Esophagus muscularis mucosa (tissue), 4 donors: ENCODE results near the gene MYO6. TPM values are rescaled to one million over a fixed set of nuclear protein-coding genes. Genes with fewer than 3 reads are reported as not detected.

Experiments
- DNase-seq: peaks from one replicate; pipeline ENCODE4 v3.0.0-alpha.2; 2017; ENCODE audit errors: extremely low spot score
- H3K27ac ChIP-seq, 4 donors: fragments of 200-600 bp; sonication (generic); replicated peaks in 1 of 4; 1 replicate in 3 of 4; 2 replicates in 1 of 4; pipeline ENCODE4 v1.5.1; 2016 to 2019; ENCODE audit warnings: mild to moderate bottlenecking in 1 of 4
- H3K27me3 ChIP-seq, 4 donors: fragments of 200-600 bp; sonication (generic); one replicate each; pipeline versions ENCODE4 v1.5.1 to v1.6.0; 2016 to 2019
- H3K36me3 ChIP-seq, 4 donors: fragments of 200-600 bp; sonication (generic); one replicate each; pipeline ENCODE4 v1.5.1; 2016 to 2019
- H3K4me1 ChIP-seq, 4 donors: fragments of 200-600 bp; sonication (generic); one replicate each; pipeline ENCODE4 v1.5.1; 2016 to 2019
- H3K4me3 ChIP-seq, 4 donors: fragments of 200-600 bp; sonication (generic); 1 replicate in 2 of 4; 2 replicates in 2 of 4; pipeline ENCODE4 v1.5.1; 2016 to 2019; ENCODE audit warnings: mild to moderate bottlenecking in 4 of 4, moderate library complexity in 1 of 4
- H3K9me3 ChIP-seq, 4 donors: fragments of 200-600 bp; sonication (generic); 1 replicate in 3 of 4; 2 replicates in 1 of 4; pipeline ENCODE4 v1.5.1; 2016 to 2019
- EP300 ChIP-seq: sonication (generic); formaldehyde crosslinking; IDR thresholded peaks from one replicate; pipeline ENCODE4 v1.6.1; 2017; ENCODE audit warnings: antibody characterized with exemption
- POLR2A ChIP-seq: fragments of 450-650 bp; IDR thresholded peaks from one replicate; pipeline ENCODE4 v1.6.1; 2017; ENCODE audit warnings: antibody characterized with exemption, moderate library complexity, mild to moderate bottlenecking, low read depth
- POLR2AphosphoS5 ChIP-seq, 2 donors: sonication (generic); formaldehyde crosslinking; IDR thresholded peaks; one replicate each; pipeline ENCODE4 v1.6.1; 2017; ENCODE audit warnings: antibody characterized with exemption in 2 of 2
- WGBS: methylation state at CpG from one replicate; pipeline ENCODE4 v1.1.5; 2018; 5-methylcytosine and 5-hydroxymethylcytosine counted together
- intact Hi-C: fragments of 100-400 bp; cut with DNase I; formaldehyde crosslinking; loops from one replicate; pipeline ENCODE4 v1.15.1; 2023
- total RNA-seq, 4 donors: library from RNA; depleted of rRNA; stranded (reverse); fragments of >200 nt; gene quantifications; one replicate each; pipeline versions ENCODE4 v1.1.0 to v1.2.1, GENCODE V29; 2016
- TF ChIP-seq, protein P1 (sequence below), 3 experiments: fragments of 200-600 bp in 2 of 3; fragments of 450-650 bp in 1 of 3; sonication (generic) in 2 of 3; IDR thresholded peaks; one replicate each; pipeline ENCODE4 v1.5.1; 2017 to 2019; ENCODE audit warnings: antibody characterized with exemption in 3 of 3, mild to moderate bottlenecking in 2 of 3, moderate library complexity in 1 of 3

Gene MYO6
- total RNA-seq, 4 donors from 2014 or later, result 9.6 to 14.1 (median 12.3) TPM

DNA sequence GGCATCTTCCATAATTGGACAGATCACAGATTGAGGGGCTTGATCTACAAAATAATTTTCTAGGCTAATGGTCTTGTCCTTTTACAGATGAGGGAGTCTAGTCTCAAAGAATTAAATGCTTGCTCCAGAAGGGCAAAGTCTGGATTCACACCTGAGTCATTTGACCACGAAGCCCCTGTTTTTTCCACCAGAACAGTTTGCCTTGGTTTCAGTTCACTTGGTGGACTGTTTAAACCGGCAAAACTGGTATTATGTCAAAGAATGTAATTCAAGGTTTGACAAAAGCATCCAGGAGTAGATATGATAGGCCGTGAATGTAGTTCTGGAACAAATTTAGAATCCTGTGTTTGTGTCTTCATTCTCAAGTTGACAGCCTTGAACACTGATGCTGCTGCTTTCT, 3.3 kb downstream of the MYO6 start:
- intact Hi-C loops, result no loop called here
- DNase-seq, result no peak
- no peak overlapping the region for H3K27ac ChIP-seq
- no peak overlapping the region for H3K4me3 ChIP-seq
- WGBS, result 82% methylated on average over 3 of the region's 3 CpGs
- peaks cover 19 to 31% (median 19%) of the 10 kb centered on the region in 4 donors for H3K4me1 ChIP-seq
- no peaks in the 10 kb centered on the region for H3K27me3 ChIP-seq
- no peaks in the 10 kb centered on the region for H3K9me3 ChIP-seq
- no peaks in the 10 kb centered on the region for H3K36me3 ChIP-seq
- TF ChIP-seq POLR2A, result no peak
- TF ChIP-seq, protein P1, sequence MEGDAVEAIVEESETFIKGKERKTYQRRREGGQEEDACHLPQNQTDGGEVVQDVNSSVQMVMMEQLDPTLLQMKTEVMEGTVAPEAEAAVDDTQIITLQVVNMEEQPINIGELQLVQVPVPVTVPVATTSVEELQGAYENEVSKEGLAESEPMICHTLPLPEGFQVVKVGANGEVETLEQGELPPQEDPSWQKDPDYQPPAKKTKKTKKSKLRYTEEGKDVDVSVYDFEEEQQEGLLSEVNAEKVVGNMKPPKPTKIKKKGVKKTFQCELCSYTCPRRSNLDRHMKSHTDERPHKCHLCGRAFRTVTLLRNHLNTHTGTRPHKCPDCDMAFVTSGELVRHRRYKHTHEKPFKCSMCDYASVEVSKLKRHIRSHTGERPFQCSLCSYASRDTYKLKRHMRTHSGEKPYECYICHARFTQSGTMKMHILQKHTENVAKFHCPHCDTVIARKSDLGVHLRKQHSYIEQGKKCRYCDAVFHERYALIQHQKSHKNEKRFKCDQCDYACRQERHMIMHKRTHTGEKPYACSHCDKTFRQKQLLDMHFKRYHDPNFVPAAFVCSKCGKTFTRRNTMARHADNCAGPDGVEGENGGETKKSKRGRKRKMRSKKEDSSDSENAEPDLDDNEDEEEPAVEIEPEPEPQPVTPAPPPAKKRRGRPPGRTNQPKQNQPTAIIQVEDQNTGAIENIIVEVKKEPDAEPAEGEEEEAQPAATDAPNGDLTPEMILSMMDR (IDR thresholded peaks at IDR 0.05), result no peak

DNA sequence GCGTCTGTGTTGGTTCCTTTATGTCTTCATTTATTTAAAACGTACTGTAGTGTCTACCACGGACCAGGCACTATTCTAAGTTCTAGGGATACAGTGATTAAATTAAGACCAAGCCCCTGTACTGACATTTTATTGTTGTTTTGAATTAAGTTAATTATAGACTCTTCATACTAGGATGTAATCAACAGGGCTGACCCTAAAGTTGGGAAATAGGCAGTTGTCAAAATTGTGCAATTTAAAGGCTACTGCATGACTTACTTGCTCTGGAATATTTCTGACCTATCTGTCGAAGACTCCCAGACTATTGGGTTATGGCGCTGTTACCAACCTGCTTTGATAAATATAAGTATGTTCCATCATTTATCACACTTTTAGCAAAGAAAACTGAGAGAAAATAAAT, 6.7 kb downstream of the MYO6 start:
- H3K27me3 ChIP-seq, result no peaks in the 10 kb centered on the region
- H3K9me3 ChIP-seq, result no peaks in the 10 kb centered on the region
- H3K27ac ChIP-seq, result no peak overlapping the region
- DNase-seq, result no peak
- no peaks in the 10 kb centered on the region for H3K36me3 ChIP-seq
- no peak overlapping the region for H3K4me3 ChIP-seq
- WGBS, result 93% methylated on average over 5 of the region's 5 CpGs
- intact Hi-C loops, result no loop called here
- H3K4me1 ChIP-seq, result peaks cover 4 to 21% (median 10%) of the 10 kb centered on the region in 4 donors
- TF ChIP-seq EP300 (no peak), POLR2AphosphoS5 (IDR thresholded peaks at IDR 0.05) (no peak), POLR2A (no peak)
- TF ChIP-seq, protein P1 (IDR thresholded peaks at IDR 0.05), result no peak

DNA sequence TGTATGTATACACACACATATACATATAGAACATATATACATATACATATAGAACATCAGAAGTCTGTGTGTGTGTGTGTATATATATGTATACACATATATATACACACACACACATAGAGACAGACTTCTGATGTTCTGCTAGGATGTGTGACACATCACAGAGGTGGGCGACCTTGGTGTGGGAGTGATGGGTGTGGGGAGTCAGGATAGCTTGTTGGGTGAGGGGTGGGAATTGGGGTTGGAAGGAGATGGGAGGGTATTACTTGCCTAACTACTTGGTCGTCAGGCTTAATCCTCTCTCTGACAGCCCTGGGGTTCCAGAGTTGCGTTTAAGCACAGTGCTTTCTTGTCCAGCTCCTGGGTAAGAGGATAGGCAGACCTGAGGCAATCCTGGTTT, 8.3 kb downstream of the MYO6 start:
- 92% methylated on average over 3 of the region's 3 CpGs for WGBS
- intact Hi-C loops, result no loop called here
- Histone ChIP-seq H3K27ac (no peak overlapping the region), H3K36me3 (no peaks in the 10 kb centered on the region), H3K9me3 (no peaks in the 10 kb centered on the region), H3K27me3 (no peaks in the 10 kb centered on the region), H3K4me3 (no peak overlapping the region), H3K4me1 (peaks cover 0 to 11% (median 1%) of the 10 kb centered on the region in 4 donors)
- TF ChIP-seq POLR2AphosphoS5 (IDR thresholded peaks at IDR 0.05) (no peak), EP300 (no peak), POLR2A (no peak)
- TF ChIP-seq, protein P1 (IDR thresholded peaks at IDR 0.05), result no peak
- no peak for DNase-seq

DNA sequence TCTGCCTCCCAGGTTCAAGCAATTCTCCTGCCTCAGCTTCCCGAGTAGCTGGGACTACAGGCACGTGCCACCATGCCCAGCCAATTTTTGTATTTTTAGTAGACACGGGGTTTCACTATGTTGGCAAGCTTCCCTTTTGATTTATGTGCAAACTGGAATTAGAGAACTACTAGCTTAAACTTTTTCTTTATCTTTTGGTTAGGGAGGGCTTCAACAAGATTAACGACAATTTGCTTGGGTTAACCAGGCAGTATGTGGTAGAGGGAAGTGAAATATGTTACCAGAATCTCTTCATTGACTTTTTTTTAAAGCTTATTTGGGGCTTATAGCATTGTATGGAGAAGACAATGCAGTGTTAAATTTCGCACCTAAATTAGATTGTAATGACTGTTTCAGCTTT, 9.0 kb downstream of the MYO6 start:
- TF ChIP-seq, protein P1 (IDR thresholded peaks at IDR 0.05), result no peak
- TF ChIP-seq POLR2A, result no peak
- TF ChIP-seq EP300, result no peak
- TF ChIP-seq POLR2AphosphoS5 (IDR thresholded peaks at IDR 0.05), result no peak
- Histone ChIP-seq H3K27me3 (no peaks in the 10 kb centered on the region), H3K9me3 (no peaks in the 10 kb centered on the region), H3K4me1 (peaks cover 0 to 4% (median 0%) of the 10 kb centered on the region in 4 donors), H3K4me3 (no peak overlapping the region), H3K36me3 (no peaks in the 10 kb centered on the region), H3K27ac (no peak overlapping the region)
- intact Hi-C loops, result no loop called here
- WGBS, result 85% methylated on average over 5 of the region's 5 CpGs
- DNase-seq, result no peak

DNA sequence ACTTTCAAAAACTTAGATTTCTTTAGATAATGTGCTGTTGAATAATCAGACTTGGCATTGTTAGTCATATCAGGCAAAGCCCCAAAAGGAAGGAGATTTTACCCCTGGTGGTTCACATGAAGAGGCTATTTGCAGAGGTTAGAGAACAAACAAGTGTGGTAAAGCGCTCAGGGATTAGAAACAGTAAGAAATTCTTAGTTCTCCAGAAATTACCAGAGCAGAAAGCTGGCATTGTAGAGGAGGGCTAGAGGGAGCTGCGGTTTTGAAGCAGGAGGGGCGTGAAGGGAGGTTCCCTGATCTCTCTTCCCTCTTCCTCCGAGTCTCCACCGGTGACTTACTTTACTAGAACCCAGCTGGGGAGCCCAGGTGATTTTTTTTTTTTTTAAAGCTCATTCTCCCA, 10.2 kb downstream of the MYO6 start:
- no peak for DNase-seq
- Histone ChIP-seq H3K27me3 (no peaks in the 10 kb centered on the region), H3K27ac (no peak overlapping the region), H3K9me3 (no peaks in the 10 kb centered on the region), H3K4me3 (no peak overlapping the region), H3K4me1 (peaks cover 0 to 4% (median 0%) of the 10 kb centered on the region in 4 donors), H3K36me3 (no peaks in the 10 kb centered on the region)
- 79% methylated on average over 5 of the region's 5 CpGs for WGBS
- TF ChIP-seq, protein P1 (IDR thresholded peaks at IDR 0.05), result no peak
- no peak for TF ChIP-seq POLR2A
- intact Hi-C loops, result no loop called here
